ENCODE results near the gene ITPKA.

The ITPKA gene

DNA sequence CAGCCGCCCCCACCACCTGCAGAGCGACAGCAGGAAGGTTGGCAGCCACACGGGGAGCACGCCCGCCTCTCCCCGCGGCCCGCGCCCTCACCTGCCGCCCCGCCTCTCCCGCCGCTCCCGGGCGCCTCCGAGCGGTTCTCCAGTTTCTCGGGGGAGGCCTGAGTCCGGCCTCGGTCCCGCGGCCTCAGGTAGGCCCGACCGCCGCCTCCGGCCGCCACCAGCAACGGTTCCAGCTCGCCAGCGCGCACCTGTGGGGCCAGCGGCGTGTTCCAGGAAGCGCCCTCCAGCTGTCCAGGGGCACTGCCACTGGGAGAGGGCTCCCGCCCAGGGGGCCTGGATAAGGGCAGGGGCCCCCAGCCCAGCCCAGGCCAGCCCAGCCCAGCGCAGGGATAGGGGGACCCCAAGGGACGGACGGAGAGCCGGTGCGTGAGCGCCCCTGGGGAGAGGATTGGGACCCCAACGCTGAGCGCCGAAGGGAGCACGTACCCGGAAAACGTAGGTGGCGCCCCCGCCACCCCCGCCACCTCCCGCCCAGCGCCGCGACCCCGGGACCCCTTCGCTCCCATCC, 17.7 kb downstream of the ITPKA start:
- no peak for DNase-seq

DNA sequence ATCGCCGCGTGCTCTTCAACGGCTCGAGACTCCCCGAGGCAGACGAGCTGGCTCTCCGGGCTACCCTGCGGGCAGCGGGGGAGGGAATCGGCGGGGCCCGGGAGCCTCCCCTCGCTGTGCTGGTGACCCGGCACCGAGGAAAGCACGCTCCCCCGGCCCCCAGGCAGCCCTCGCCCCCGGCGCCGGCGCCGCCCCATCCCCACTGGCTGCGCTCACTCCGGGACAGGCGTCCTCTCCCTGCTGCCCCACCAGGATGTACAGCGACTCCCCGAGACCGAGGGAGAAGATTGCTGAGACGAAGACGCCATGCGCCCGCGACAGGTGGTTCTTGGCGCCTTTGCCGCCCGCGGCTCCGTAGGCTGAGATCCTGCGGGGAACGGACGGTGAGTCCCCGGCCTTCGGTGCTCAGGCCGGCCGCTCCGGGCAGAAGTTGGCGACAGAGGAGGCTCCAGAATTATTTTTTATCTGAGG, 18.3 kb downstream of the ITPKA start:
- DNase-seq = no peak

DNA sequence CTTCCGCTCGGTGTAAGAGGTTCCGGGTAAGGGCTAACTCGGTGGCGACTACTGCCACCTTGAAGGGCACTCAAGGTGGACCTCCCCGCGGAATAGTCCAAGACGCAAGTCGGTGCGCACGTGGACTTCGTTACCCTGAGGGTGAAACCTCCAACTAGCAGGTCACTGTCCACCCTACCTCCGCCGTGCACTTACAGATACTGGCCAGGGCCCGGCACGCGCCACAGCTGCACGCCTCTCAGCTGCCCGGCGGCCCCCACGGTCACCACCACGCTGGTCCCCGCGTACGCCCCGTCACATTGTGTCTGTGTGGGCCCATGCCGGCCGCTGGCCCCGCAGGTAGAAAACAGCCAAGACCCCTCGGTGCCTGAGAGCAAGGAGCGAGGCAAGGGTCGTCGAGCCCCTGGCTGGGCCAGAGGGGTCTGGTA, 18.9 kb downstream of the ITPKA start:
- DNase-seq = no peak

DNA sequence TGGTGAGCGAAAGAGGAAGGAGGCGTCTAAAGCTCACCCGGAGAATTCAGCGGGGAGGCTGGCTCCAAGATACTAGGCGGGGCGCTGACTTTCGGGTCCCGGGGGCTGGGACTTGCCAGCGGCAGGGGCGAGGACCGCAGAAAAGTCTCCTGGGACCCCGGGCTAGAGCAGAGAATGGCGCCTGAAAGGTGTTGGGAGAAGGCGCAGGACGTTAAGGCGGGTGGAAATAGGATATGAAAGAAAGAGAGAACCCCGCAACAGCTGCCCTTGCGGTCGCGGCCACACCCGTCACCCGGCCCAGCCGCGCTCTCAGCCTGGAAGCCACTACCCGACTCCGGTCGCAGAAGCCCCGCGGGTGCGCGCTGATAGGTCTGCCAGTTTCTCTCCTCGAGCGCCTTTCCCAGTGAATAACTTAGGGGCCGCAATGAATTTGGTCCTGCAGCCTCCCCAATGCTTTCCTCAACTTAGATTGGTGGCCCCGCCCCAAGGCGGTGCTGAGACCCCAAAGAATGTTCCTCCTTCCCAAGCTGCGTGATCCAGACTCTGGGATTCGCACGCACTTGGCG, 19.3 kb downstream of the ITPKA start:
- peak in 1 of 5 donors; percentile 49 for DNase-seq

DNA sequence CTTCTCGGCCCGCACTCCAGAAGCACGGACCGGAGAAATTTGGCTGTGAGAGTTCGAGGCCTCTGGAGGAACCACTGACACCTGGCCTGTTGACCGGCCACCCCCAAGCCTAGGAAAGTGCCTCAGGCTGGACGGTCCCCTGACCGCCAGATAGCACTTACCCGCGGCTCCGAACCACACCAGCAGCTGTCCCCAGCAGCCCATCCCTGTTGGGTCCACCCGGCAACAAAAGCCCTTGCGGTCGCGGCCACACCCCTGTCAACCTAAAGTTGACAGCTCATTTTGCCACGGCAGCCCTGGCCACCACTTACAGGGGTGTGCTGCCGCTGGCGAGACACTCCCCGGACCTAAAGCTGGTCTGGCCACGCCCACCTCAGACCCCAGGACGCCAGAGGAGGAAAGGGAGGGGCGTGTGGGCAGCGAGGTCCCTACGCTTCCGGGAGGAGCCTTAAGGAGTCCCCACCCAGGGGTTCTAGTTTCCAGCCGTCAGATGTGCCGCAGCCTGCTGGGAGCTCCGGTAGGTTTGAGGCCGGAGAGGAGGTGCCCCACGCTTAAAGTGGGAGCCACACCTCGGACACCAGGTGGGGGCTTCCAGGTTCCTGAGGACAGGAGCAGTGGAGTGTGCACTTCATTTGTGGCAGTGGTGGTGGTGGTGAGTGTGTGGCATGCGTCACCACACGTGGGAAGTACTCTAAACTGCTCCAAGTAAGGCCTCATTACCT, 20.0 kb downstream of the ITPKA start, which contains the start of gene LTK:
Gene LTK (minus strand): TSS at position 322 of the 722 bp plus-strand sequence. CDS start 118 bp downstream, at position 204.
- no peak for DNase-seq

DNA sequence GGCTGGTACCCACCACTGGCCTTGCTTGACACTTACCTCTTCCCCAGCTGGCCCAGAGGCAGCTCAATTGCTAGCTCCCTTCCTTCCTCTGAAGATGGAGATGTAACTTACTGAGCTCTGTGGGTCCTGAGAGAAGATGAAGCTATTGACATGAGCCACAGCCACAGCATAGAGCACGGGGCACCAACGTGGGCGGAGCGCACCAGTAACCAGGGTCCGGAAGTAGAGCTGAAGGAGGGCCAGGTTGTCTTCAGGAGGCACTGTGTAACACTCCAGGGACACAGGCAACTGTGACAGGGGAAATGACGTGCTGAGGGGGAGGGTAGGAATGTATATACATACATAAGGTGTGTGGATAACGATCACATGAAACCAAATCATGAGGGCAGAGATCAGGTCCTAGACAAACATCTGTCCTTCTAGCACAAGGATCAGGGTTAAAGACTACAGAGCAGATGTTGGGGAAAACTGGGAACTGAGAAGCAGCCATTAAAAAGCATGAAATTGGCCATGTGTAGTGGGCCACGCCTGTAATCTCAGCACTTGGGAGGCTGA, 24.3 kb downstream of the ITPKA start:
- DNase-seq = no peak

DNA sequence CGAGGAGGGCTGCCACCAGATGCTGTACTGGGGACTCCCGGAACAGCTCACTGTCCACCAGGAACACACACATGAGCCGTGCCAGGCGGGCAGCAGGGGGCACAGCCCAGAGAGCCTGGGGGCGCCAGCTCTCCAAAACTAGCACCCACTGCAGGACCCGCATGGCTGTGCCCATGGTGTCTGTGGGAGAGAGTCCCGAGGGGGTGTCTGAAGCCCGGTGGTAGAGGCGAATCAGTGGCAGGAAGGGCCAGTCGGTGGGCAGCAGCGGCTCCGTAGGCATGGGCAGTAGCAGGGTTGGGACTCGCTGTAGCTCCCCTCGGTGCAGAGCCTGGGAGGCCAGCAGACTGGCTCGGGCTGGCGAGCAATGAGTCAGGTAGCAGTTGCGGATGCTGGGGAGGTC, 27.0 kb downstream of the ITPKA start:
- DNase-seq = no peak

DNA sequence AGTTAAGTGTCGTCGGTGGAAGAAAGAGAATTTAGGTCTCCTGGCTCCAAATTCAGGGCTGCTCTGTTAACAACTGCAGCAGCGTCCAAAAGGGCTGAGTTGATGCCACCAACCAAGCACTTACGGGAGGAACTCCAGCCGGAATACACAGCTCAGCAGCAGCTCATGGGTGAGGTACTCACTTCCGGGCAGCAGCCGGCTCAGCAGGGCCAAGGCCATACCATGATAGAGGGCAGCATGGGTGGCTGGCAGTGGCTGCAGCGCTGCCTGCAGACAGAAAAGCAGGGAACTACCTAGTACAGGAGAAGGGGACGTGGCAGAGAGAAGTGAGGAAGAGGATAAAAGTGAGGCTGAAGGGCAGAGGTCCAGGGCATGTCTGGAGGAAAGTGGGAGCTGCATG, 27.9 kb downstream of the ITPKA start:
- DNase-seq = no peak

DNA sequence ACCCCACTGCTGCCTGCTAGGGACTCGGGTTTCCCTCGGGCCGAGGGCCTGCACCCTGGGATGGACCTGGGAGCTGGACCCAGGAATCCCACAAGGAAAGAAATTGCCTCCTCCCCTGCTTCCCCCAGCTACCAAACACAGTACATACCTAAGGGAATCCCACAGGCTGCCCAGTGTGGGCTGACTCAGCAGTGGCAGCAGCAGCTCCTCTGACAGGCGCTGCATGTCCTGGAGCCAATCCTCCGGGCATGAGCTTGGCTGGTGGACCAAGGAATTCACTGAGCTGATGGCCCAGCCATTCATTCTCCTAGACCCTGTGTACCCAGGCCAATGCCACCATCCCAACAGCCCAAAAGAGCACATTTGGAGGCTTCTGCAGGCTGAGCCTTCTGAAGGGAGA, 29.4 kb downstream of the ITPKA start:
- DNase-seq = no peak

DNA sequence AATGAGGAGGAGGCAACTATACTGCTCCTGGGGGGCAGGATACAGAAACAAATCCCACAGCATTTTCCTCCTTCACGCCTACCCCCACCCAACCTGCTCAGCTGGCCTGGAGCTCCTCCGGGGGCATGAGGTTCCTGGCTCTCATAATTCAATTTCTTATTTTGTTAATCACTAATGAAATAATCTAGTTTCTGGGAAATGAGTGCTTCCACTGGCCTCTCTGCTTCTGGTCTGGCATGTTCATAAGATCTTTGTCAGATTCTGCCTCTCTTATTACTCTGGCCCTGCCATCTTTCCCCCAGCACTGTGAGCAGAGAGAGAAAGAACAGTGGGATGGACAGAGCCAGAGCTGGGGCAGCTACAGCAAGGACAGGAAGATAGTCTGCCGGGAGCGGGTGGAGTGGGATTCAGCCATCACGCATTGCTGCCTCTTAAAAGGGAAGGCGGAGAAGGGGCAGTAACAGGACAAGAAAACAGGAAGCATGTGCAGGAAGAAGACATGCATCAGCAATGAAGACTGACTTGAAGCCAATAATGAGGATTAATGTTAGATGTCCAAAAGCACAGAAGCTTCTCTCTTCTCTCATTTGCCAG, 36.8 kb downstream of the ITPKA start:
- no peak for DNase-seq

DNA sequence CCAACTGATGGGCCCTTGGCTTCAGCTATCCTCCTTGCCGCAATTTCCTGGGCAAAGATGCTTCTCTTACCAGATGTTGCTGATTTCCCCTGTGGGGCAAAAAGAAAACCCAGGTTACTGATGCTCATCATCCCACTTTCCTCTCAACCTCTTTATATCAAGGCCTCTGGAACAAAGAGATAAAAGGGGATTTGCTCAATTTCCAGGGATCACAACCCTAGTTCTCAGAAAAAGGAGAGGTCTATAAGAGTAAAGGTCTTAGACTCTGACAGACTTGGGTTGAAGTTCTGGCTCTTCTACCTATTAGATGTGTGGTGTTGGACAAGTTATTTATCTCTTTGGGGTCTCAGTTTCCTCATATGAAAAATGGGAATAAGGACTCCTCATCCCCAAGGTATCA, 41.9 kb downstream of the ITPKA start:
- DNase-seq = no peak

DNA sequence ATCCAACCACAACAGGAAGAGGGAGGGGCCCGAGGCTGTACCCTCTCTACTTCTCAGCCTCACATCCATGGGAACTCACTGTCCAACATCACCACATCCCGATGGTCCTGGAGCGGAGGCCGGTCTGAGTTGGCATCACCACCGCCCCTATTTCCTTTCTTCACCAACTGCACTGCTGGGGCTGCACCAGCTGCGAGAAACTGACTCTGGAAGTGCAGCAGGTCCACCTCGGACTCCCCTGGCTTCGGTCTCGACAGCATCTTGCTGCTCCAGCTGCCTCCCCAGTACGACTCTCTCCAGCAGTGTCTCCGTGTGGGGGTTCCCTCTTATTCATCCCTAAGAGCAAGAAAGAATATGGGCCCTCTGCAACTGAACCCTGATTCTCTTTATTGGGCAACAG, 43.2 kb downstream of the ITPKA start:
- DNase-seq = no peak

DNA sequence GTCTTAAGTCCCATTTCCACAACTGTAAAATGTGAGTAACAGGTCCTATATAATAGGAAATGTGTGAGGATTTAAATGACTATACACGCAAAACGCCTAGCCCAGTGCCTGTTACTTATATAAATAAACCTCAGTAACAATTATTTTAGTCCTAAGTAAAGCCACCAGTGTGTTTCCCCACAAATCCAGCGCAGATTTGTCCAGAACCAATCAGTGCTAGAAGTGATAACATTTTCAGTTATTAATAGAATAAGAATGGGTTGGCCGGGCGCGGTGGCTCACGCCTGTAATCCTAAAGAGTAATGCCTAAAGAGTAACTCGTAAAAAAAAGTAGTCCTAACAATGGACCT, 49.8 kb downstream of the ITPKA start:
- DNase-seq = no peak

DNA sequence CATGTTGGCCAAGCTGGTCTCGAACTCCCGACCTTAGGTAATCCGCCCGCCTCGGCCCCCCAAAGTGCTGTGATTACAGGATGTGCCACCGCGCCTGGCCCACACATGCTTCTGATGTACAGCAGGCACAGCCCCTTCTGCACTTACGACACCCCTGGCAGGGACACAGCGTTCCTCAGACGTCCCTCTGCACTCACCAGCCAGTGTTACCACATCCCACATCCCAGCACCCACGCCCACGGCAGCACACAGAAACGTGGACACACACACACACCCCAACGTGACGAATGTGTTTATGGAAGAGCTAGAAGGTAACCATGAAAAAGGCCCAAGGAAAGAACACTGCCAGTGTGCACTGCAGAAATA, 51.0 kb downstream of the ITPKA start:
- DNase-seq = no peak

DNA sequence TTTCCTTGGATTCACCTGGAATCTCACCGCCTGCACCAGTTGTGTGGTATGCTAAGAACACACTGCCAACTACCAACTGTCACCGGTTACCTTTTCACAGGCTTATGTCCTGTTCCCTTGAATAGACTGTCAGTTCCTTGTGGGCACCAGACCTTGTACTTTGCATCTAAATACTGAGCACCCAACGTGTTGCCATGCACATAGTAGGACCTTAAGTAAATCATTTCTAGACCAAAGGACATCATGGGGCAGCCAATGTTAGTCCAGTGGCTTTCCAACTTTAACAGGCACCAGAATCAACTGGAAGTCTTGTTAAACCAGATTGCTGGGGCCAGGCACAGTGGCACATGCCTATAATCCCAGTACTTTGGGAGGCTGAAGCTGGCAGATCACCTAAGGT, 51.5 kb downstream of the ITPKA start:
- no peak for DNase-seq

DNA sequence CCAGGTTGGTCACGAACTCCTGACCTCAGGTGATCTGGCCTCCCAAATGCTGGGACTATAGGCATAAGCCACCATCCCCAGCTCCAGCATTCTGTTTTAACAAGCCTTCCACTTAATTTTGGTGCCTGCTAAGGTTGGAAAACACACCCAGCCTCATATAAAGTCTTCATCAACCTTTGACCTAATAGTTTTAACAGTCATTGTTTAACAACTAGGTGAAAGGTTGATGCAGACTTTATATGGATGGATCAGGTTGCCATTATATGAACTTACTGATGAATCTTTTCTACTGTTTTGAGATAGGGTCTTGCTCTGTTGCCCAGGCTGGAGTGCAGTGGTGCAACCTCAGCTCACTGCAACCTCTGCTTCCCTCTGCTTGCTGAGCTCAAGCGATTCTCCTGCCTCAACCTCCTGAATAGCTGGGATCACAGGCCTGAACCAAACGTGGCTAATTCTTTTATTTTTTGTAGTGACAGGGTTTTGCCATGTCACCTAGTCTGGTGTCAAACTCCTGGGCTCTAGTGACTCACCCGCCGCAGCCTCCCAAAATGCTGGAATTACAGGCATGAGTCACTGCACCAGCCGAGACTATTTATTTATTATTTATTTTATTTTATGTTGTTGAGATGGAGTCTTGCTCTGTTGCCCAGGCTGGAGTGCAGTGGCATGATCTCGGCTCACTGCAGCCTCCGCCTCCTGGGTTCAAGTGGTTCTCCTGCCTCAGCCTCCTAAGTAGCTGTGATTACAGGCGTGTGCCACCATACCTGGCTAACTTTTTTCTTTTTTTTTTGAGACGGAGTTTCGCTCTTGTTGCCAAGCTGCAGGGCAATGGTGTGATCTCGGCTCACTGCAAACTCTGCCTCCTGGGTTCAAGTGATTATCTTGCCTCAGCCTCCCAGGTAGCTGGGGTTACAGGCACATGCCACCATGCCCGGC, 53.4 kb downstream of the ITPKA start:
- no peak for DNase-seq

DNA sequence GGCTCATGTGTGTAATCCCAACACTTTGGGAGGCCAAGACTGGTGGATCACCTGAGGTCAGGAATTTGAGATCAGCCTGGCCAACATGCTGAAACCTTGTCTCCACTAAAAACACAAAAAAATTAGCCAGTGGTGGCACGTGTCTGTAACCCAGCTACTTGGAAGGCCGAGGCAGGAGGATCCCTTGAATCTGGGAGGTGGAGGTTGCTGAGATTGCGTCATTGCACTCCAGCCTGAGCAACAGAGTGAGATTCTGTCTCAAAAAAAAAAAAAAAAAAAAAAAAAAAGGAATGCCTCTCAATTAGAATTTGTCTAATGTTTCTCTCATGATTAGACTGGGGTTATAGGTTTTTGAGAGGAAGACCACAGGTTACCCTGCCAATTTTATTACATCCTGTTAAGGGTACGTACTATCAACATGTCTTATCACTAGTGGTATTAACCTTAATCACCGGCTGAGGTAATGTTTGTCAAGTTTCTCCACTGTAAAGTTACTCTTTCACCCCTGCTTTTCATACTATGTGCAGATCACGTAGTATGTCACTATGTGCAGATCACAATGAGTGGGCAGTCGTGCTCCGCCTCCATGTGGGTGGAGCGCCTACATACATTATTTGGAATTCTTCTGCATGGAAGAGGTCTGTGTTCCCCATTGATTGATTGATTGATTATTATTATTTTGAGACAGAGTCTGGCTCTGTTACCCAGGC, 56.5 kb downstream of the ITPKA start:
- no peak for DNase-seq

Measured in T-helper 1 cell (primary cell).